ENCODE data around the gene CD300LD. TPM values are rescaled to one million over a fixed set of nuclear protein-coding genes. Genes with fewer than 3 reads are reported as not detected.

Gene CD300LD
- total and polyA plus RNA-seq, 10 of the 15 experiments (the other 5 are each of a cell fraction or from before 2014, with no cell fraction given), result not detected

GRCh38 chr17:74530831-74531150 is 61.3 kb downstream of the CD300LD start:
- no peak for DNase-seq (ENCODE audit: low read depth, low spot score)
- CTCF ChIA-PET, result interaction anchor here (0.7 to 5.8 kb wide), 14 partner anchors 11 to 285 kb away, joined by 3 to 68 read pairs (median 12); partner anchors contain the start of gene GPR142
- Histone ChIP-seq H3K79me2 (ENCODE audit: control insufficient read depth, insufficient read depth, low read length) (no peaks in the 10 kb centered on the region), H4K20me1 (ENCODE audit: control insufficient read depth, insufficient read depth) (no peaks in the 10 kb centered on the region), H3K9ac (ENCODE audit: control insufficient read depth, insufficient read depth, low read length) (no peak overlapping the region), H2AFZ (ENCODE audit: control insufficient read depth, low read depth, low read length) (no peak overlapping the region), H3K4me1 (ENCODE audit: control insufficient read depth, insufficient read depth, low read length) (peaks cover 7% of the 10 kb centered on the region), H3K4me3 (no peak overlapping the region), H3K9me3 (replicated peaks; ENCODE audit: control insufficient read depth, insufficient read depth, low read length) (no peaks in the 10 kb centered on the region; the same call in 2 of the 3 replicates), H3K27me3 (replicated peaks in 1 of 2; ENCODE audit: control insufficient read depth in 2 of 2, insufficient read depth in 2 of 2, low read length in 1 of 2) (peaks cover 0 to 1% of the 10 kb centered on the region in 2 experiments; a peak in 1 of 4 replicates), H3K36me3 (ENCODE audit: control insufficient read depth in 2 of 2, insufficient read depth in 2 of 2, low read length in 1 of 2) (no peaks in the 10 kb centered on the region), H3K27ac (ENCODE audit: control insufficient read depth, insufficient read depth) (no peak overlapping the region), H3K4me2 (ENCODE audit: control insufficient read depth, insufficient read depth) (no peak overlapping the region)
- POLR2A ChIA-PET, result interaction anchor here (1.0 to 1.3 kb wide), 2 partner anchors 12 to 31 kb away, joined by 3 read pairs; no protein-coding TSS in a partner anchor
- RAD21 ChIA-PET (ENCODE audit: unreplicated experiment), result interaction anchor here (0.8 to 3.7 kb wide), 12 partner anchors 18 to 235 kb away, joined by 3 to 45 read pairs (median 6); partner anchors contain the start of gene GPR142
- in situ Hi-C loops (cut with MboI), result no loop called here
- intact Hi-C loops (cut with micrococcal nuclease; ENCODE audit: unreplicated experiment), result loop anchor here (5.0 kb wide), 1 partner anchor 228 kb away; no protein-coding TSS in a partner anchor
- WGBS (ENCODE audit: insufficient coverage, insufficient replicate concordance, low lambda C conversion rate, missing lambda C conversion rate), result 20% methylated on average over 5 of the region's 5 CpGs
- SMC1A ChIA-PET (ENCODE audit: uncharacterized antibody, unreplicated experiment), result interaction anchor here (1.5 to 7.5 kb wide), 8 partner anchors 9 to 162 kb away, joined by 3 to 45 read pairs (median 18); partner anchors contain the start of gene GPR142
- no peak for ATAC-seq
- FAIRE-seq, result no peak
- no TSS peak for BruUV-seq (replicated peaks)
- TF ChIP-seq BMI1 (IDR thresholded peaks at IDR 0.05; ENCODE audit: borderline replicate concordance) (no peak), MTA2 (IDR thresholded peaks at IDR 0.05; ENCODE audit: low read depth) (no peak), ZNF207 (IDR thresholded peaks at IDR 0.05; ENCODE audit: borderline replicate concordance) (no peak), HCFC1 (IDR thresholded peaks at IDR 0.05; ENCODE audit: low read length) (no peak), ATF7 (IDR thresholded peaks at IDR 0.05; ENCODE audit: low read depth) (no peak), EZH2 (IDR thresholded peaks at IDR 0.05; ENCODE audit: borderline replicate concordance, control insufficient read depth, low read depth, low read length) (no peak), PAX8 (IDR thresholded peaks at IDR 0.05) (no peak), HDAC2 (IDR thresholded peaks at IDR 0.05) (no peak), RBBP5 (conservative IDR thresholded peaks at IDR 0.05) (no peak)
- TF ChIP-seq, protein P1, sequence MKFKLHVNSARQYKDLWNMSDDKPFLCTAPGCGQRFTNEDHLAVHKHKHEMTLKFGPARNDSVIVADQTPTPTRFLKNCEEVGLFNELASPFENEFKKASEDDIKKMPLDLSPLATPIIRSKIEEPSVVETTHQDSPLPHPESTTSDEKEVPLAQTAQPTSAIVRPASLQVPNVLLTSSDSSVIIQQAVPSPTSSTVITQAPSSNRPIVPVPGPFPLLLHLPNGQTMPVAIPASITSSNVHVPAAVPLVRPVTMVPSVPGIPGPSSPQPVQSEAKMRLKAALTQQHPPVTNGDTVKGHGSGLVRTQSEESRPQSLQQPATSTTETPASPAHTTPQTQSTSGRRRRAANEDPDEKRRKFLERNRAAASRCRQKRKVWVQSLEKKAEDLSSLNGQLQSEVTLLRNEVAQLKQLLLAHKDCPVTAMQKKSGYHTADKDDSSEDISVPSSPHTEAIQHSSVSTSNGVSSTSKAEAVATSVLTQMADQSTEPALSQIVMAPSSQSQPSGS (IDR thresholded peaks at IDR 0.05; ENCODE audit: low read length), result no peak
- TF ChIP-seq, protein P2, sequence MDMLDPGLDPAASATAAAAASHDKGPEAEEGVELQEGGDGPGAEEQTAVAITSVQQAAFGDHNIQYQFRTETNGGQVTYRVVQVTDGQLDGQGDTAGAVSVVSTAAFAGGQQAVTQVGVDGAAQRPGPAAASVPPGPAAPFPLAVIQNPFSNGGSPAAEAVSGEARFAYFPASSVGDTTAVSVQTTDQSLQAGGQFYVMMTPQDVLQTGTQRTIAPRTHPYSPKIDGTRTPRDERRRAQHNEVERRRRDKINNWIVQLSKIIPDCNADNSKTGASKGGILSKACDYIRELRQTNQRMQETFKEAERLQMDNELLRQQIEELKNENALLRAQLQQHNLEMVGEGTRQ (IDR thresholded peaks at IDR 0.05; ENCODE audit: borderline replicate concordance, low read depth, low read length), result no peak
- TF ChIP-seq, protein P3, sequence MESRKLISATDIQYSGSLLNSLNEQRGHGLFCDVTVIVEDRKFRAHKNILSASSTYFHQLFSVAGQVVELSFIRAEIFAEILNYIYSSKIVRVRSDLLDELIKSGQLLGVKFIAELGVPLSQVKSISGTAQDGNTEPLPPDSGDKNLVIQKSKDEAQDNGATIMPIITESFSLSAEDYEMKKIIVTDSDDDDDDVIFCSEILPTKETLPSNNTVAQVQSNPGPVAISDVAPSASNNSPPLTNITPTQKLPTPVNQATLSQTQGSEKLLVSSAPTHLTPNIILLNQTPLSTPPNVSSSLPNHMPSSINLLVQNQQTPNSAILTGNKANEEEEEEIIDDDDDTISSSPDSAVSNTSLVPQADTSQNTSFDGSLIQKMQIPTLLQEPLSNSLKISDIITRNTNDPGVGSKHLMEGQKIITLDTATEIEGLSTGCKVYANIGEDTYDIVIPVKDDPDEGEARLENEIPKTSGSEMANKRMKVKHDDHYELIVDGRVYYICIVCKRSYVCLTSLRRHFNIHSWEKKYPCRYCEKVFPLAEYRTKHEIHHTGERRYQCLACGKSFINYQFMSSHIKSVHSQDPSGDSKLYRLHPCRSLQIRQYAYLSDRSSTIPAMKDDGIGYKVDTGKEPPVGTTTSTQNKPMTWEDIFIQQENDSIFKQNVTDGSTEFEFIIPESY (IDR thresholded peaks at IDR 0.05), result no peak

Other genes with a start within 250 kb of the CD300LD start
Only the 7 nearest of the 12 such genes appear.
- gene CD300A, start 125.6 kb downstream of the CD300LD start, total RNA-seq (2014; rRNA removed), result 45.7 and 49.3 TPM in 2 replicates
- gene CD300A, start 125.6 kb downstream of the CD300LD start, total RNA-seq (2014; rRNA removed; fragmentation: Illumina TruSeq; extraction: Trizol), result 36.1 and 37.5 TPM in 2 replicates
- 36.1 and 36.2 TPM in 2 replicates for gene CD300A, start 125.6 kb downstream of the CD300LD start, total RNA-seq (2021)
- 102 and 128 TPM in 2 replicates for gene CD300A, start 125.6 kb downstream of the CD300LD start, polyA plus RNA-seq (2011; rRNA removed)
- gene CD300A, start 125.6 kb downstream of the CD300LD start, polyA plus RNA-seq (2014; fragmentation: Illumina TruSeq; extraction: Trizol), result 23.1 and 40.5 TPM in 2 replicates
- gene CD300A, start 125.6 kb downstream of the CD300LD start, polyA plus RNA-seq (2014; fragmentation: Nextera tagmentation; extraction: Ambion mirVana), result 10 to 100 TPM; 10.6 to 12.1 TPM
- gene CD300A, start 125.6 kb downstream of the CD300LD start, polyA plus RNA-seq (2014; rRNA removed), result 42.7 and 46.9 TPM in 2 replicates
- 10 to 100 TPM; 28.6 to 32.1 TPM for gene CD300A, start 125.6 kb downstream of the CD300LD start, polyA plus RNA-seq (2016; fragmentation: Nextera tagmentation; extraction: Ambion mirVana)
- gene CD300LB, start 60.8 kb downstream of the CD300LD start, total RNA-seq (2014; rRNA removed), result 0.38 and 0.56 TPM in 2 replicates
- 0.14 and 0.27 TPM in 2 replicates for gene CD300LB, start 60.8 kb downstream of the CD300LD start, total RNA-seq (2014; rRNA removed; fragmentation: Illumina TruSeq; extraction: Trizol)
- gene CD300LB, start 60.8 kb downstream of the CD300LD start, total RNA-seq (2021), result 0.08 and 0.23 TPM in 2 replicates
- gene CD300LB, start 60.8 kb downstream of the CD300LD start, polyA plus RNA-seq (2011; rRNA removed), result 0.56 and 0.57 TPM in 2 replicates
- 0.17 and 0.24 TPM in 2 replicates for gene CD300LB, start 60.8 kb downstream of the CD300LD start, polyA plus RNA-seq (2014; fragmentation: Illumina TruSeq; extraction: Trizol)
- not detected for gene CD300LB, start 60.8 kb downstream of the CD300LD start, polyA plus RNA-seq (2014; fragmentation: Nextera tagmentation; extraction: Ambion mirVana)
- 0.08 and 0.15 TPM in 2 replicates for gene CD300LB, start 60.8 kb downstream of the CD300LD start, polyA plus RNA-seq (2014; rRNA removed)
- not detected for gene CD300LB, start 60.8 kb downstream of the CD300LD start, polyA plus RNA-seq (2016; fragmentation: Nextera tagmentation; extraction: Ambion mirVana)
- gene CD300C, start 46.2 kb downstream of the CD300LD start, total RNA-seq (2014; rRNA removed), result 0.23 and 0.27 TPM in 2 replicates
- 0.13 TPM in 1 of 2 replicates, not detected in the other for gene CD300C, start 46.2 kb downstream of the CD300LD start, total RNA-seq (2014; rRNA removed; fragmentation: Illumina TruSeq; extraction: Trizol)
- 0.19 and 0.38 TPM in 2 replicates for gene CD300C, start 46.2 kb downstream of the CD300LD start, total RNA-seq (2021)
- 0.12 TPM in 1 of 2 replicates, not detected in the other for gene CD300C, start 46.2 kb downstream of the CD300LD start, polyA plus RNA-seq (2011; rRNA removed)
- 0.25 TPM in 1 of 2 replicates, not detected in the other for gene CD300C, start 46.2 kb downstream of the CD300LD start, polyA plus RNA-seq (2014; fragmentation: Illumina TruSeq; extraction: Trizol)
- under 1 TPM in 1 of 2 experiments, not detected in 1; 0.13 TPM for gene CD300C, start 46.2 kb downstream of the CD300LD start, polyA plus RNA-seq (2014; fragmentation: Nextera tagmentation; extraction: Ambion mirVana)
- 0.11 TPM in 1 of 2 replicates, not detected in the other for gene CD300C, start 46.2 kb downstream of the CD300LD start, polyA plus RNA-seq (2014; rRNA removed)
- gene CD300C, start 46.2 kb downstream of the CD300LD start, polyA plus RNA-seq (2016; fragmentation: Nextera tagmentation; extraction: Ambion mirVana), result under 1 TPM in 1 of 2 experiments, not detected in 1; 0.24 TPM
- gene CD300H, start 24.8 kb downstream of the CD300LD start, total RNA-seq (2014; rRNA removed), result not detected in 2 replicates
- not detected in 2 replicates for gene CD300H, start 24.8 kb downstream of the CD300LD start, total RNA-seq (2014; rRNA removed; fragmentation: Illumina TruSeq; extraction: Trizol)
- gene CD300H, start 24.8 kb downstream of the CD300LD start, total RNA-seq (2021), result not detected in 2 replicates
- not detected in 2 replicates for gene CD300H, start 24.8 kb downstream of the CD300LD start, polyA plus RNA-seq (2011; rRNA removed)
- not detected in 2 replicates for gene CD300H, start 24.8 kb downstream of the CD300LD start, polyA plus RNA-seq (2014; fragmentation: Illumina TruSeq; extraction: Trizol)
- gene CD300H, start 24.8 kb downstream of the CD300LD start, polyA plus RNA-seq (2014; fragmentation: Nextera tagmentation; extraction: Ambion mirVana), result not detected
- gene CD300H, start 24.8 kb downstream of the CD300LD start, polyA plus RNA-seq (2014; rRNA removed), result not detected in 2 replicates
- not detected for gene CD300H, start 24.8 kb downstream of the CD300LD start, polyA plus RNA-seq (2016; fragmentation: Nextera tagmentation; extraction: Ambion mirVana)
- not detected in 2 replicates for gene CD300E, start 31.5 kb upstream of the CD300LD start, total RNA-seq (2014; rRNA removed)
- not detected in 2 replicates for gene CD300E, start 31.5 kb upstream of the CD300LD start, total RNA-seq (2014; rRNA removed; fragmentation: Illumina TruSeq; extraction: Trizol)
- not detected in 2 replicates for gene CD300E, start 31.5 kb upstream of the CD300LD start, total RNA-seq (2021)
- gene CD300E, start 31.5 kb upstream of the CD300LD start, polyA plus RNA-seq (2011; rRNA removed), result not detected in 2 replicates
- gene CD300E, start 31.5 kb upstream of the CD300LD start, polyA plus RNA-seq (2014; fragmentation: Illumina TruSeq; extraction: Trizol), result not detected in 2 replicates
- not detected for gene CD300E, start 31.5 kb upstream of the CD300LD start, polyA plus RNA-seq (2014; fragmentation: Nextera tagmentation; extraction: Ambion mirVana)
- gene CD300E, start 31.5 kb upstream of the CD300LD start, polyA plus RNA-seq (2014; rRNA removed), result not detected in 2 replicates
- gene CD300E, start 31.5 kb upstream of the CD300LD start, polyA plus RNA-seq (2016; fragmentation: Nextera tagmentation; extraction: Ambion mirVana), result not detected
- gene CD300LF, start 120.6 kb upstream of the CD300LD start, total RNA-seq (2014; rRNA removed), result not detected in 2 replicates
- gene CD300LF, start 120.6 kb upstream of the CD300LD start, total RNA-seq (2014; rRNA removed; fragmentation: Illumina TruSeq; extraction: Trizol), result not detected in 2 replicates
- gene CD300LF, start 120.6 kb upstream of the CD300LD start, total RNA-seq (2021), result not detected in 2 replicates
- 0.15 TPM in 1 of 2 replicates, not detected in the other for gene CD300LF, start 120.6 kb upstream of the CD300LD start, polyA plus RNA-seq (2011; rRNA removed)
- gene CD300LF, start 120.6 kb upstream of the CD300LD start, polyA plus RNA-seq (2014; fragmentation: Illumina TruSeq; extraction: Trizol), result not detected in 2 replicates
- not detected for gene CD300LF, start 120.6 kb upstream of the CD300LD start, polyA plus RNA-seq (2014; fragmentation: Nextera tagmentation; extraction: Ambion mirVana)
- gene CD300LF, start 120.6 kb upstream of the CD300LD start, polyA plus RNA-seq (2014; rRNA removed), result not detected in 2 replicates
- gene CD300LF, start 120.6 kb upstream of the CD300LD start, polyA plus RNA-seq (2016; fragmentation: Nextera tagmentation; extraction: Ambion mirVana), result not detected
- 1.1 and 1.5 TPM in 2 replicates for gene RAB37, start 145.0 kb upstream of the CD300LD start, total RNA-seq (2014; rRNA removed)
- 1.7 and 2.0 TPM in 2 replicates for gene RAB37, start 145.0 kb upstream of the CD300LD start, total RNA-seq (2014; rRNA removed; fragmentation: Illumina TruSeq; extraction: Trizol)
- gene RAB37, start 145.0 kb upstream of the CD300LD start, total RNA-seq (2021), result 2.3 and 2.7 TPM in 2 replicates
- gene RAB37, start 145.0 kb upstream of the CD300LD start, polyA plus RNA-seq (2011; rRNA removed), result 4.5 and 5.6 TPM in 2 replicates
- 1.9 and 3.1 TPM in 2 replicates for gene RAB37, start 145.0 kb upstream of the CD300LD start, polyA plus RNA-seq (2014; fragmentation: Illumina TruSeq; extraction: Trizol)
- gene RAB37, start 145.0 kb upstream of the CD300LD start, polyA plus RNA-seq (2014; fragmentation: Nextera tagmentation; extraction: Ambion mirVana), result under 1 TPM; 0.48 to 0.97 TPM
- gene RAB37, start 145.0 kb upstream of the CD300LD start, polyA plus RNA-seq (2014; rRNA removed), result 3.6 and 5.6 TPM in 2 replicates
- gene RAB37, start 145.0 kb upstream of the CD300LD start, polyA plus RNA-seq (2016; fragmentation: Nextera tagmentation; extraction: Ambion mirVana), result 1 to 10 TPM; 1.6 to 1.7 TPM

Data from GM12878 (cell line).